ENCODE data around the gene ATP11A.

- no peak for TF ChIP-seq EZH2 (IDR thresholded peaks at IDR 0.05; ENCODE audit: insufficient read depth, poor library complexity, severe bottlenecking)
- no peak for TF ChIP-seq EZH2phosphoT487 (IDR thresholded peaks at IDR 0.05; ENCODE audit: insufficient read depth, low read depth)
Measured at GRCh38 chr13:112850273-112850672, 160.4 kb downstream of the ATP11A start.
